ENCODE results near the gene SLAMF1.
A peak's percentile ranks its signal among the peaks of the same experiment; 100 is the strongest.
"Not testable (repeated sequence)": the region's sequence is repeated elsewhere in the genome, so short reads cannot be mapped to it uniquely, and the experiment has no call there.

Gene SLAMF1

DNA sequence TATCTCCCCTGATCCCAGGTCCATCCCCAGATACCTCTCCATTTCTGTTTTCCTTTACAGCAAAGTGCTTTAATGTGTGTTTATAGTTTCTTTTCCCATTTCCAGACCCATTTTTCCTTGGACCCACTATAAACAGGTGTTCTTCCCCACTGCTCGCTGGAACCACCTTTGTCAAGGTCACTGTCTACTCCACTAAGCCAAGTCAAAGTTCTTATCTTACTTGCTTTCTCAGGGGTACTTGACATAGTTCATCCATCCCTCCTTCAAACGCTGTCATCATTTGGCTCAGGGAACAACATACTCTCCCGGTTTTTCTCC, 8.3 kb downstream of the SLAMF1 start:
- no peak for DNase-seq

- DNase-seq = no peak
These were observed 8.9 kb downstream of the SLAMF1 start for GRCh38 chr1:160637821-160638539.

DNA sequence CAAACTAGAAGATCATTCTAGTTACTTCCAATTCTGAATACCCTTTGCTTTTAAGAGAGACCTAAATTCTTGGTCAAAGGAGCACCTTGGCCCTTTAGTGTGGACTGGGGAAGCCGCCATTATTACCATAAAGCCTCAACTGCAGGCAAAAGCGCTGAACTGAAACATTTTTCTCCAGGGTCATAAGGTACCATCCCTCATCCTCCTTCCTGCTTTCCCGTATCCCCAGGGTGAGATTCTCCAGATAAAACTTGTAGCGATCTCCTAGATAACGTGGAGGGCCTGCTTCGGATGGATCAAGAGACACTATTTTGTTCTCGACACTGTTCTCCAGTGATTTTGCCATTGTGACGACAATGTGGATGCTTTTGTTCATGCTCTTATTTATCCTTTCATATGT, 9.8 kb downstream of the SLAMF1 start:
- DNase-seq = no peak

GRCh38 chr1:160636547-160636946, 10.3 kb downstream of the SLAMF1 start:
- no peak for DNase-seq

DNA sequence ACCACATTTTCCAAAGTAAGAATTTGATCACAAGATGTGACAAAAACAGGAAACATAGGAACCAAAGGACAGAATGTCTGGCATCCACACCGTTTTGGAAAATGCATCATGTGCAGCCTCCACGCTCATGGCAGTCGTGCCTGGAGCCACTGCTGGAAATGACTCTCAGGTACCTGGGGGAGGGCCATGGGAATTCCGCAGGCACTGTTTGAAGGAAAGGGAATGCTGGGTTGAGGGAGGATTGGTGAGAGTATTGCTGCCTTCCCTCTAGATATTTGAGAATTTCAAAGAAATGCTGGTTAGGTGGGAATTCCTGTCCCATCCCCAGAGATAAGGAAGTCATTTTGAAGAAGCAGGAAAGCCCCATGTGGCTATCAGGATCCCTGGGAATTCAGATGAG, 10.8 kb downstream of the SLAMF1 start:
- peak in 1 of 2 donors; percentile 25 for DNase-seq

DNA sequence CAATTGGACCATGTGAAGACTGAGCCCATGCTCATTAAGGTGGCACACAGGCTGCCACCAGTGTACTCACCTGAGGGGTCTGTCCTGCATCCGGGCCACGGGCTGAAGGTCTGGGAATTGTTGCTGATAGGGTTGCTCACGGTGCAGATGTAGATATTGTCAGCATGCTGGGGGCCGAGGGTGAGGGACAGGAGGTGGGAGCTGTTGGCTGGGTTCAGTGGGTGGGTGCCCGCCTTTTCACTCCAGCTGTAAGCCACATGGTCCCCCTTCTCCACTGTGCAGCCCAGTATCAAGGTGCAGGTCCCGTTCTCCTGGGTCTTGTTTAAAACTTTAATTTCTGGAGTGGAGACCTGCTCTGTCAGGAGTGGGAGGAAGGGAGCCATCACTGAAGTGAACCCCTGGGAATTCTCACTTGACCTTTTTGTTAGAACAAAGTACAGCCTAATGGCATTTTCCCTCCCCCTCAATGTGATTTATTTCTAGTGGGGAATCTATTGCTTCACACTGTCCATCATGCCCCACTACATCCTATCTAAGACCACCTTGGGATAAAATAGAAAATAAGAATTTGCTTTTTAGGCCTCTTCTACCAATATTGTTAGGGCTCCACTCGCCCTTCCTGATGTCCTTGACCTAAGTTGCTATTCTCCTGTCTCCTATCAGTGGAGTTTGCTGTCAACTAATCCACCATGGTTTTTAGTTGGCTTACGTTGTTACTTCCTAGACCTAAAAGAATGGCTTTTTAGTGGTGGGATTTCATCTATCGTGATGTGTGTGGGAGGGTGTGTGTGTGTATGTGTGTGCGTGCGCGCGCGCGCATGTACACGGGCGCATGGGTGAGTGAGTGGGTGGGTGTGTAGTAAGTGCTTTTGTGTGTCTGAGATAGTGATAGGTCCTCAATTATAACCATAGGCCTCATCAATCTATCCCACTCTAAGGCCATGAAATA, 12.0 kb downstream of the SLAMF1 start:
- no peak for DNase-seq

DNA sequence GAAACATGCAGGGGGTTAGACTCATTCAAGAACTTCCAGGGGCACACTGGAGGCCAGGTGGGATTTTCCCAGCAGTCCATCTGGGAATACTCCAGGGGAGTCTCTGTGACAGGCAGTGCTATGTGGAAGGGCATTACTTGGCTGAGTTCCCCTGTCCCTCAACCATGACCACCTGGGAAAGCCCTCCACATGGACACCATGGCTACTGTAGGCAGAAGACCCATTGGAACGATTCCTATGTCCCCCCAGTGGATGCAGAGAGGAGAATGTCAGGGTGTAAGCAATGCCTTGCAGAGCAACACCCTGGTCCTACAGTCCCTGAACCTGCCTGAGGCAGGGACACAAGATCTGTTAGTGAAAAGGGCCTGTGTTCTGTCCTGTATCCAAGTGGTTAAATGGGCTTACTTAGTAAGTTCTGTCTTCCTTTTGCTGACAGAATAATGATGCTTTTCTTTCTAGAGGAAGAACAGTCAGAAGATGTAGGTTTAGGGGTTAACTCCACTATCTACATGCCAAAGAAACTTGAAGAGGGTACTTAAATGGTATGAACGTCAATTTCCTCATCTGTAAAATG, 13.4 kb downstream of the SLAMF1 start:
- DNase-seq = no peak

DNA sequence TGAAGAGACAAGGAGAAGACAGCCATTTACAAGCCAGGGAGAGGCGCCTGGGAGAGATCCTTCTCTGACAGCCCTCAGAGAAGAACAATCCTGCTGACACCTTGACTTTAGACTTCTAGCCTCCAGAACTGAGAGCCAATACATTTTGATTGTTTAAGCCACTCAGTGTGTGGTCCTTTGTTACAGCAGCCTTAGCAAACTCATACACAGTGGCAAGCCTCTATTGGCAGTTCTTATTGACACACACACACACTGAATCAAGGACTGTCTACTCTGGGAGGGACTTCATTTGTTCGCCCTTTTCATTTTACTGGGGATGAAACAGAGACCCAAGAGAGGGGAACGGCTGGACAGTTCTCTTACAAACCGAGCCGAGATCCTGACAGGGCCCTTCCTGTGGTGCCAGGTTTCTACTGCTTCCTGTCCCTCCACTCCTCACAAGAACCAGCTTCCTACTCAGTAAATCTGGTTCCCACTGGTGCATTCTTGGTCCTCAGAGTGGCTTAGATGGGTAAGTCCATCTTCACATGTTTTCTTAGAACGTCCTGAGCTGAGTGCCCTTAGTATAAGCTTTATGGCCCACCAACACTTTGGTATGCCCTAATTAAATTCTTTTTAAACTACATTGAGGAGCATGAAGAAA, 14.7 kb downstream of the SLAMF1 start:
- DNase-seq = no peak

- peak; percentile 29 to 32 for DNase-seq
These were observed 16.1 kb downstream of the SLAMF1 start for GRCh38 chr1:160630523-160631451.

- peak; percentile 88 to 89 for DNase-seq
These were observed 17.3 kb downstream of the SLAMF1 start for GRCh38 chr1:160629286-160630210.

GRCh38 chr1:160628799-160629263, 18.0 kb downstream of the SLAMF1 start:
- no peak for DNase-seq

DNA sequence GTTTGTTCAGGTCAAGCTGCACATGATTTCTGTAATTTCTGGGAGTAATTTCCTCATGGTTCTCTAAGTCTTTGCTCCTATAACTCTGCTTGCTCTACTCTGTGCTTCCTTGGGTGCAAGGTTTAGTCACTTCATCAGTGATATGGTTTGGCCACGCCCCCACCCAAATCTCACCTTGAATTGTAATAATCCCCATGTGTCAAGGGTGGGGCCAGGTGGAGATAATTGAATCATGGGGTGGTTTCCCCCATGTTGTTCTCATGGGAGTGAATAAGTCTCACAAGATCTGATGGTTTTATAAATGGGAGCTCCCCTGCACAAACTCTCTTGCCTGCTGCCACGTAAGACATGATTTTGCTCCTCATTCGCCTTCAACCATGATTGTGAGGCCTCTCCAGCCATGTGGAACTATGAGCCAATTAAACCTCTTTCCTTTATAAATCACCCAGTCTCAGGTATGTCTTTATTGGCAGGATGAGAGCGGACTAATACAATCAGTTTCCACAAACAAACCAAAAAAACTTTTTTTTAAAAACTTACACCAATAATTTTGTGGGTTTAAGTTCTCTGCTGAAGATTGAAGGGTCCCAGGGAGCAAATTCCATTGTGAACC, 19.1 kb downstream of the SLAMF1 start:
- DNase-seq = not testable (repeated sequence)

DNA sequence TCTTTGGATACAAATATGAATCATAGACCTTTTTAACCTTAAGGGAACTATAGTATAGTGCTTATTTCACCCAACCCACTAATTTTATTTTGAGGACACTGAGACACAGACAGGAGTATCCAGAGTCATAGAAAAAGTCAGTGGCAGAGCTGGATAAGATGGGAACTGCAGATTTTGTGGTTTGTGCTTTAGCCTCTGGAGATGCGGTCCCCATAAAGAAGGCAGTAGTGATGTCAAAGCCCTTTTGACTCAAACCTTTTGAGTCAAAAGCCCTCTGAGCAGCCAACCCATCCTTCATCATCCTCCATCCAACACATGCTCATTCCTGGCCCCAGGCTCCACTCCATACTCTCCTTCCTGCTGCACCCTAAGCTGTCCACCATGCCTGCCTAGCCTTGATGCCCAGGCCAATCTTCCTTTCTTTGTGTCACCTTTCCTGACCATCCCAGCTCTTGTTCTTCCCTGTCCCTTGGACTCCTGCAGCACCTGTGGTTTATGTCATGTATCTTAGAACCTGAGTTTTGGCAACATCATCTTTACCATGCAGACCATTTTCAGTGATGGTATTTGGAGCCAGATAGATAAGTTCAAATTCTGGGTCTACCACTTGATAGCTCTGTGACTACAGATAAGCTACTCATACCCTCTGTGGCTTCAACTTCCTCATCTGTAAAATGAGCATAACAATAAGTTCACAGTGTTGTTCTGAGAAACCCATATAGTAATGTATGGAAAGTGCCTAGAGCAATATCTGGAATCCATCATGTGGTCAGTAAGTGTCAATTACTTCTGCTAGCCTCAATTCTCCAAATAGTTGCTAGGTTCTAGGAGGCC, 20.1 kb downstream of the SLAMF1 start:
- DNase-seq = no peak

GRCh38 chr1:160625725-160626498, 20.9 kb downstream of the SLAMF1 start:
- peak; percentile 71 to 72 for DNase-seq

DNA sequence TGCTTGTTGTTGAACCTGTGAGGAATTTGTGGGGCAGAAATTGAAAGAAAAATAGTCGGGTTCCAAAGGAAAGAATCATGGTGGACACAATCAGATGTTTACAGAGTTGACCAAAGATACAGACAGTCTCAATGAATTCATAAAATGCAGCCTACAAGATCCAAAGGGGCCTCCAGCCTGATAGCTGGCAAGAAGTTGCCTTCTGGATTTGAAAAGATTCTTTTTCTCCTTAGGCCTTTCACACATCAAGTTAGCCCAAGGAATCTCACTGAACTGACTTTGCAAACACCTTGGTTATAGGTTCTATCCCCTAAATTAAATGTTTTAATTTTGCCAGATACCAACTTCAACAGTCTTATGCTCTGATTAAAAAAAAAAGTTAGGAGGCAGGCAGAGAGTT, 21.5 kb downstream of the SLAMF1 start:
- no peak for DNase-seq

- no peak for DNase-seq
These were observed 22.4 kb downstream of the SLAMF1 start for GRCh38 chr1:160624464-160624863.

GRCh38 chr1:160623862-160624261, 23.0 kb downstream of the SLAMF1 start:
- DNase-seq = no peak

DNA sequence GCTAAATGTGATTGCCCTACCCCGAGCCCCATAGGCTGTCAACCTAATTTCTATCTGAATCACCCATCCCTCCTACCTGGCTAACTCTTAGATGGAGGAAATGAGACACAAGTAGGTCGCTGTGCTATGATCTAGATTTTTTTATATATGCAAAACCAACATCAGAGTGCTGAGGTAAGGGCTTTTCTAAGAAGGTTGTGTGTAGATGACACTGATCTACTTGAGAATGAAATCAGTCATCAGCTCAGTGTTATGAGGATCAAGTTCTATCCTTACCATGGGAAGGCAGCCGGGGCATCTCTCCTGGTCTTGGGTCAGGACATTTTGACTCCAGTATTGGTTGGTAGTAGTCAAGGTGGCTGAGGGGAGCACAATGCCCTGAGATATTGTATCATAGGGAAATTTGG, 23.6 kb downstream of the SLAMF1 start:
- DNase-seq = no peak

Data from inflammatory macrophage treated with lipopolysaccharide for 1 hour (primary cell).